ENCODE measurements around the gene ALKBH2. TPM values are rescaled to one million over a fixed set of nuclear protein-coding genes. Genes with fewer than 3 reads are reported as not detected.
"Not testable (repeated sequence)": the region's sequence is repeated elsewhere in the genome, so short reads cannot be mapped to it uniquely, and the experiment has no call there.

ALKBH2 gene
- total RNA-seq, 1 experiment from 2014 or later: 32.7 TPM

DNA sequence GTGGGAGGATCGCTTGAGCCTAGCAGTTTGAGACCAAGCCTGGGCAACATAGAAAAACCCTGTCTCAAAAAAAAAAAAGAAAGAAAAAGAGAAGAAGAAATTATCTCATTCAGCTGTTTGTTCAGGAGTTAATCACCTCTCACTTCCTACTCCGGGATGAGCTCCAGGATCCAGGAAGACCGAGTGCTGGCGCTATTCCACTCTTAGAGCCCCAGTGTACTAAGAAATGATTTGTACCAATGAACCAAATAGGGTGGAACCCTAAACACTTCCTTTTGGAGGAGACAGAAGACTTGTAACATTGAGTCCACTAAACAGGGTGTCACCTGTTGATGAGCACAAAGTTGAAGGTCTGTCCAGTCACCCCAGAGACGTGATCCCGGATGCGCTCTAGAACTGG is 3.6 kb downstream of the ALKBH2 start:
- in situ Hi-C loops (cut with HindIII; ENCODE audit: low pct_unique_long_range_greater_than_20kb, low sequenced_read_pairs): no loop called here
- no peak for DNase-seq (ENCODE audit: low read depth, low spot score)

DNA sequence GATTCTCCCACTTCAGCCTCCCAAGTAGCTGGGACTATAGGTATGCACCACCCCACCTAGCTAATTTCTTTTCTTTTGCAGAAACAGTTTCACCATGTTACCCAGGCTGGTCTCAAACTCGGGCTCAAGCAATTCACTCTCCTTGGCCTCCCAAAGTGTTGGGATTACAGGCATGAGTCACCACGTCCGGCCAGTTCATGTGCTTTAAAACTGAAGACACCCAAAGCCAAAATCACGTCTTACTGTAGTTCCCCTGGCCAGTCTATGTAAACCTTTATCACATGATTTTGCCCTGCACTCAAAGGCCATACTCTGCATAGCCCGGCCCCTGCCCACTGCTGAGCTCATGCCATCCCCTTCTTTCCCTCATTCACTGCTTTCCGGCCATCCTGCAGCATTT is 4.5 kb downstream of the ALKBH2 start:
- no peak for DNase-seq (ENCODE audit: low read depth, low spot score)
- in situ Hi-C loops (cut with HindIII; ENCODE audit: low pct_unique_long_range_greater_than_20kb, low sequenced_read_pairs): no loop called here

DNA sequence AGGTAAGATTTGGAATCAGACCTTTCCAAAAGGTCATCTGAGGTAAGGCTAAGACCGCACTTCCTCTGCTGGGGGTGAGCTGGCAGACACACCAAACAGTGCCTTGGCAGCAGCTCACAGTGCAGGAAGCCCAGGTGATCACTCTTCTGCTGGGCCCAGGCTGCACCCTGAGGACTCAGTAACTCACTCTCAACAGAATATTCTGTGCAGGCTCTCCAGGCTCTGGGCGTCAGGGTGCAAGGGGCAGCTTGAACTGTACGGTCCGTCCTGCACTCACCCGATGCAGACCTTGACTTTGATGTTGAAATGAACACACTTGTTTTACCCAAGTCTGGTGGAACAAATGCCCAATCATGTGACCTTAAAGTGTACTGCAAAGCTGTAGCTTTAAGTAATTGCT is 6.0 kb downstream of the ALKBH2 start:
- in situ Hi-C loops (cut with HindIII; ENCODE audit: low pct_unique_long_range_greater_than_20kb, low sequenced_read_pairs): no loop called here
- no peak for DNase-seq (ENCODE audit: low read depth, low spot score)

DNA sequence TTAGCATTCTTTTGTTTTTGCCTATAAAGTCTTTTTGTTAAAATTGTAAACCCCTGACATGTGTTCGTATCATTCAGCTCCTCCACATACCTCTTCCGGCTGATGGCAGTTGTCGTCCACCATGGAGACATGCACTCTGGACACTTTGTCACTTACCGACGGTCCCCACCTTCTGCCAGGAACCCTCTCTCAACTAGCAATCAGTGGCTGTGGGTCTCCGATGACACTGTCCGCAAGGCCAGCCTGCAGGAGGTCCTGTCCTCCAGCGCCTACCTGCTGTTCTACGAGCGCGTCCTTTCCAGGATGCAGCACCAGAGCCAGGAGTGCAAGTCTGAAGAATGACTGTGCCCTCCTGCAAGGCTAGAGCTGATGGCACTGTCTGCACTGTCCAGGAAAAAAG is 7.7 kb downstream of the ALKBH2 start:
- in situ Hi-C loops (cut with HindIII; ENCODE audit: low pct_unique_long_range_greater_than_20kb, low sequenced_read_pairs): no loop called here

GRCh38 chr12:109084425-109084824 is 8.8 kb downstream of the ALKBH2 start:
- in situ Hi-C loops (cut with HindIII; ENCODE audit: low pct_unique_long_range_greater_than_20kb, low sequenced_read_pairs): no loop called here
- no peak for DNase-seq (ENCODE audit: low read depth, low spot score)

More for the DNA sequence above, 7.7 kb downstream of the ALKBH2 start:
- DNase-seq (ENCODE audit: low read depth, low spot score): no peak

DNA sequence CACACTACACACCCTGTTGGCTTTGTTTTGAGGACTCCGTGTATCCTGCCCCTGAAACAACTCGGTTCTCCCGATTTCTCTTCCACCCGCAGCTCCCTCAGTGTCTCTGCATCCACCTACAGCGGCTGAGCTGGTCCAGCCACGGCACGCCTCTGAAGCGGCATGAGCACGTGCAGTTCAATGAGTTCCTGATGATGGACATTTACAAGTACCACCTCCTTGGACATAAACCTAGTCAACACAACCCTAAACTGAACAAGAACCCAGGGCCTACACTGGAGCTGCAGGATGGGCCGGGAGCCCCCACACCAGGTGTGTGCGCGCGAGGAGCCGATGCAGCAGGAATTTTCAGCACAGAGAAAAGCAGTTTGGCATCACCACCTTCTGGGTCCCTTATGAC is 10.5 kb downstream of the ALKBH2 start:
- in situ Hi-C loops (cut with HindIII; ENCODE audit: low pct_unique_long_range_greater_than_20kb, low sequenced_read_pairs): no loop called here
- no peak for DNase-seq (ENCODE audit: low read depth, low spot score)

DNA sequence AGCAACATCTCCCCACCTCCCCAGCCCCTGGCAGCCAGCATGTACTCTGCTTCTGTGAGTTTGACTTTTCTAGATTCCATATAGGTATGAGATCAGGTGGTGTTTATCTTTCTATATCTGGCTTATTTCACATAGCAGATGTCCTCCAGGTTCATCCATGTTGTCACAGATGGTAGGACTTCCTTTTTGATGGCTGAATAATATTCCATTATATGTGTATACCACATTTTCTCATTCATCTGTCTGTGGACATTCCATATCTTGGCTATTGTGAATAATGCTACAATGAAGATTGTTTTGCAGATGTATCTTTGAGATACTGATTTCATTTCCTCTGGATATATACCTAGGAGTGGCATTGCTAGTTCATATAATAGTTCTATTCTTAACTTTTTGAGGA is 18.4 kb downstream of the ALKBH2 start:
- in situ Hi-C loops (cut with HindIII; ENCODE audit: low pct_unique_long_range_greater_than_20kb, low sequenced_read_pairs): no loop called here
- DNase-seq (ENCODE audit: low read depth, low spot score): no peak

DNA sequence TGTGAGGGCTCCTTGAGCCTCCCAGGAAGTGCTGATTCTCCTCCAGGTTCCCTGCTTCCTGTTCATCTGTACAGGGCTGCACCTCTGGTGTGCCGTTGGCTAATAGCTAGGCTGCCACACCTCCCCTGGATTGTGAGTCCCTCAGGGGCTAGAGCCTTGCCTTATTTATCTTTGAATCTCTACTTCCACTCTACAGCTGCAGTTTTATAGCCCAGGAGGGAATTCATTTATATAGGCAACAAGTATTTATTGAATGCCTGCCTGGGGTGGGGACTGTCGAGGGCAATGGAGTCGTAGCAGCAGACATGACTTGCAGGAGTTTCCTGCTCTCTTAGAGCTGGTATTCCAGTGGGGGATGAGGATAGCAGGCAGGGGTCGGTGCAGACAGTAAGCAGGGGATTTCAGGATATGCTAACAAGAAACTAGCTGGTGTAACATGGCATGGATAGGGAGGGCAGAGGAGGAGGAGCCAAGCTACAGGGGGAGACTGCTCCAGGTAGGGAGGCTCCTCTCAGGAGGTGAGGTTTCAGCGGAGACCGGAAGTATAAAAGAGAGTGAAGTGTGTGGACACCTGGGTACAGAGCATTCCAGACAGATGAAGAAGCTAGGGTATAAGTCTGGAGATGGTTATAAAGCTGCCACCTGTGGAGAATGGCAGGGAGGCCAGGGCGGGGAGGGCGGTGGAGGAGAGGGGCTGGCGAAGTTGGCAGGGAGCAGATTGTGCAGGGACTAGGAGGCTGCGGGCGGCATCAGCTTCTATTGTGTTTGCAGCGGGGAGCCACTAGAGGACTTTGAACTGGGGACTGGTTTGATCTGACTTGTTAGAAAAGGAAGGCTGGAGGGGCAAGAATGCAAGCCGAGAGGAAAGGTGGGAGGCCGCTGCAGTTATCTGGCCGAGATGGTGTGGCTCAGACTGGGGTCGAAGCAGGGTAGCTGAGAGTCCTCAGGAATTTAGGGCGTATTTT is 23.7 kb downstream of the ALKBH2 start:
- in situ Hi-C loops (cut with HindIII; ENCODE audit: low pct_unique_long_range_greater_than_20kb, low sequenced_read_pairs): no loop called here
- DNase-seq (ENCODE audit: low read depth, low spot score): no peak

DNA sequence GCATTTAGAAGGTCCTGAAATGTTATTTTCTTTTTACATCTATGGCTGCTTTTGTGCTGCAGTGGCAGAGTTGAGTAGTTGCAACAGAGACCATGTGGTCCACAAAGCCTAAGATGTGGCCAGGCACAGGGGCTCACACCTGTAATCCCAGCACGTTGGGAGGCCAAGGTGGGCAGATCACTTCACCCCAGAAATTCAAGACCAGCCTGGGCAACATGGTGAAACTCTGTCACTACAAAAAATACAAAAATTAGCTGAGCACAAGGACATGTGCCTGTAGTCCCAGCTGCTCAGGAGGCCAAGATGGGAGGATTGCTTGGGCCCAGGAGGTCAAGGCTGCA is 27.4 kb downstream of the ALKBH2 start:
- in situ Hi-C loops (cut with HindIII; ENCODE audit: low pct_unique_long_range_greater_than_20kb, low sequenced_read_pairs): no loop called here
- no peak for DNase-seq (ENCODE audit: low read depth, low spot score)

- DNase-seq (ENCODE audit: low read depth, low spot score): no peak
- in situ Hi-C loops (cut with HindIII; ENCODE audit: low pct_unique_long_range_greater_than_20kb, low sequenced_read_pairs): no loop called here
Observed at GRCh38 chr12:109065154-109065852, 28.0 kb downstream of the ALKBH2 start.

- in situ Hi-C loops (cut with HindIII; ENCODE audit: low pct_unique_long_range_greater_than_20kb, low sequenced_read_pairs): no loop called here
Observed at GRCh38 chr12:109064143-109064542, 29.1 kb downstream of the ALKBH2 start.

GRCh38 chr12:109058773-109059172 is 34.5 kb downstream of the ALKBH2 start:
- in situ Hi-C loops (cut with HindIII; ENCODE audit: low pct_unique_long_range_greater_than_20kb, low sequenced_read_pairs): no loop called here
- no peak for DNase-seq (ENCODE audit: low read depth, low spot score)

More at GRCh38 chr12:109064143-109064542, 29.1 kb downstream of the ALKBH2 start:
- no peak for DNase-seq (ENCODE audit: low read depth, low spot score)

- in situ Hi-C loops (cut with HindIII; ENCODE audit: low pct_unique_long_range_greater_than_20kb, low sequenced_read_pairs): no loop called here
Observed at GRCh38 chr12:109057376-109057775, 35.9 kb downstream of the ALKBH2 start.

DNA sequence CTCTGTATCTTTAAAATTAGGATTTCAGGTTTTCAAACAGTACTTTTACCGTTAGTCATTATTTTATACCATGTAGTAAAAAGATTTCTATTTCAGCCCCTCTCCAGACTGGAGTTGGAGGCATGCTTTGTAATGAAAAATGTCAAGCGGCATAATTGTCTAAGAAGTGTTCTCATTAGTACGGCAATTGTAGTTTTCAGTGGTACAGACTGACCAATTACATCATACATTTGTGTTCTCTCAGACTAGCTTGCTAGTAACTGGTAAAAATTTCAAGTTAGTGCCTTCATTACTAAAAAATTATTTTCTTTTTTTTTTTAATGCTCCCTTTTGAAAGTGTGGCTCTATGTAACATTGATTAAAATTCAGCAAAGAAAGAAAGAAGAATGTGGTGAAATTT is 36.4 kb downstream of the ALKBH2 start:
- in situ Hi-C loops (cut with HindIII; ENCODE audit: low pct_unique_long_range_greater_than_20kb, low sequenced_read_pairs): no loop called here
- DNase-seq (ENCODE audit: low read depth, low spot score): no peak

More at GRCh38 chr12:109057376-109057775, 35.9 kb downstream of the ALKBH2 start:
- no peak for DNase-seq (ENCODE audit: low read depth, low spot score)

DNA sequence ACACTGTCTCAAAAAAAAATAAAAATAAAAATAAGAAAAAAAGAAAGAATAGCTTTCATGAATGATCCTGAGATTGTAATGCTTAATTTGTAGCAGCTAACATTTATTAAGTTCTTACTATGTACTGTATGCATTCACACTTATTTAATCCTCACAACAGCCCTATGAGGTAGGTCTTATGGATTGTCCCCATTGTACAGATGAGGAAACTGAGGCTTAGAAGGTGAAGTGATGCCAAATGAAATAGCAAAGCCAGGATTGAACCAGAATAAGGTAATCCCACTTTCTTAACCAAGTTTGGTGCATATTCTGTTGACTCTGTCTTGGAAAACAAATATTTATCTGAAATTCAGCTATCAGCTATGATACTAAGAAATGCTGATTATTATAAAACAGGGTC is 38.8 kb downstream of the ALKBH2 start:
- in situ Hi-C loops (cut with HindIII; ENCODE audit: low pct_unique_long_range_greater_than_20kb, low sequenced_read_pairs): no loop called here
- no peak for DNase-seq (ENCODE audit: low read depth, low spot score)

DNA sequence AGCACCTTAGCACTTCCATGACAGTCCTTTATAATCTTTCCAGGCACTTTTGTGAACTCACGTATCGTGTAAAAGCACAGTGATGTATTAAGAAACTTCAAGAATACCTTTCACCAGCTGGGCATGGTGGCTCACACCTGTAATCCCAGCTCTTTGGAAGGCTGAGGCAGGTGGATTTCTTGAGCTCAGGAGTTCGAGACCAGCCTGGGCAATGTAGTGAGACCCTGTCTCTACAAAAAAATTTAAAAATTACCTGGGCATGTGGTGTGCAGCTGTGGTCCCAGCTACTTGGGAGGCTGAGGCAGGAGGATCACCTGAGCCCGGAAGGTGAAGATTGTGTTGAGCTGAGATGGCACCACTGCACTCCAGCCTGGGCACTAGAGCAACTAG is 39.2 kb downstream of the ALKBH2 start:
- DNase-seq (ENCODE audit: low read depth, low spot score); in situ Hi-C loops (cut with HindIII; ENCODE audit: low pct_unique_long_range_greater_than_20kb, low sequenced_read_pairs): not testable (repeated sequence)

- in situ Hi-C loops (cut with HindIII; ENCODE audit: low pct_unique_long_range_greater_than_20kb, low sequenced_read_pairs): no loop called here
- DNase-seq (ENCODE audit: low read depth, low spot score): peak; percentile 6
Observed at GRCh38 chr12:109053382-109054123, 39.7 kb downstream of the ALKBH2 start.
